ENCODE measurements around the gene SEC23B.
A peak's percentile ranks its signal among the peaks of the same experiment; 100 is the strongest.
"Not testable (repeated sequence)": the region's sequence is repeated elsewhere in the genome, so short reads cannot be mapped to it uniquely, and the experiment has no call there.

The SEC23B gene

GRCh38 chr20:18524646-18525045 is 16.9 kb downstream of the SEC23B start:
- no peak for DNase-seq (ENCODE audit: low read depth in 1 of 2, low spot score in 1 of 2)

- not testable (repeated sequence) for DNase-seq (ENCODE audit: low read depth in 1 of 2, low spot score in 1 of 2)
Observed at GRCh38 chr20:18526761-18527160, 19.0 kb downstream of the SEC23B start.

- DNase-seq (ENCODE audit: low read depth in 1 of 2, low spot score in 1 of 2): no peak
Observed at GRCh38 chr20:18527339-18527738, 19.6 kb downstream of the SEC23B start.

GRCh38 chr20:18527836-18528235 is 20.1 kb downstream of the SEC23B start:
- no peak for DNase-seq (ENCODE audit: low read depth in 1 of 2, low spot score in 1 of 2)

- DNase-seq (ENCODE audit: low read depth in 1 of 2, low spot score in 1 of 2): no peak
Observed at GRCh38 chr20:18529041-18529440, 21.3 kb downstream of the SEC23B start.

GRCh38 chr20:18532626-18533025 is 24.9 kb downstream of the SEC23B start:
- no peak for DNase-seq (ENCODE audit: low read depth in 1 of 2, low spot score in 1 of 2)

- DNase-seq (ENCODE audit: low read depth in 1 of 2, low spot score in 1 of 2): no peak
Observed at GRCh38 chr20:18533491-18533890, 25.8 kb downstream of the SEC23B start.

- no peak for DNase-seq (ENCODE audit: low read depth in 1 of 2, low spot score in 1 of 2)
Observed at GRCh38 chr20:18533978-18534644, 26.4 kb downstream of the SEC23B start.

GRCh38 chr20:18537651-18538050 is 29.9 kb downstream of the SEC23B start:
- DNase-seq (ENCODE audit: low read depth in 1 of 2, low spot score in 1 of 2): no peak

- no peak for DNase-seq (ENCODE audit: low read depth in 1 of 2, low spot score in 1 of 2)
Observed at GRCh38 chr20:18541741-18542140, 34.0 kb downstream of the SEC23B start.

- no peak for DNase-seq (ENCODE audit: low read depth in 1 of 2, low spot score in 1 of 2)
Observed at GRCh38 chr20:18543216-18543615, 35.5 kb downstream of the SEC23B start.

GRCh38 chr20:18543932-18544331 is 36.2 kb downstream of the SEC23B start:
- no peak for DNase-seq (ENCODE audit: low read depth in 1 of 2, low spot score in 1 of 2)

- DNase-seq (ENCODE audit: low read depth in 1 of 2, low spot score in 1 of 2): no peak
Observed at GRCh38 chr20:18545566-18545965, 37.8 kb downstream of the SEC23B start.

- no peak for DNase-seq (ENCODE audit: low read depth in 1 of 2, low spot score in 1 of 2)
Observed at GRCh38 chr20:18548465-18548864, 40.7 kb downstream of the SEC23B start.

GRCh38 chr20:18553746-18554145 is 46.0 kb downstream of the SEC23B start:
- no peak for DNase-seq (ENCODE audit: low read depth in 1 of 2, low spot score in 1 of 2)

- peak; percentile 81 to 90 for DNase-seq (ENCODE audit: low read depth in 1 of 2, low spot score in 1 of 2)
Observed at GRCh38 chr20:18566892-18567738, 59.4 kb downstream of the SEC23B start, which contains the start of gene SMIM26. Gene SMIM26, plus strand, starts transcription at chr20:18567432. Its CDS starts 47 bp downstream, at chr20:18567479.

GRCh38 chr20:18567739-18568091 is 60.0 kb downstream of the SEC23B start:
- no peak for DNase-seq (ENCODE audit: low read depth in 1 of 2, low spot score in 1 of 2)

- DNase-seq (ENCODE audit: low read depth in 1 of 2, low spot score in 1 of 2): no peak
Observed at GRCh38 chr20:18571009-18571408, 63.3 kb downstream of the SEC23B start.

- DNase-seq (ENCODE audit: low read depth in 1 of 2, low spot score in 1 of 2): no peak
Observed at GRCh38 chr20:18571578-18571977, 63.8 kb downstream of the SEC23B start.

- no peak for DNase-seq (ENCODE audit: low read depth in 1 of 2, low spot score in 1 of 2)
Observed at GRCh38 chr20:18577942-18578341, 70.2 kb downstream of the SEC23B start.

- DNase-seq (ENCODE audit: low read depth in 1 of 2, low spot score in 1 of 2): no peak
Observed at GRCh38 chr20:18578581-18578980, 70.8 kb downstream of the SEC23B start.

- no peak for DNase-seq (ENCODE audit: low read depth in 1 of 2, low spot score in 1 of 2)
Observed at GRCh38 chr20:18580012-18580411, 72.3 kb downstream of the SEC23B start.
